GM15510 (cell line): ENCODE results near the gene EPHA1.
A peak's percentile ranks its signal among the peaks of the same experiment; 100 is the strongest.

Experiments
- POLR2A ChIP-seq: IDR thresholded peaks from 3 replicates; pipeline ENCODE4 v1.6.1; 2011; ENCODE audit warnings: borderline replicate concordance; ENCODE audit not compliant: insufficient read length; ENCODE audit errors: extremely low read depth

EPHA1 gene

GRCh38 chr7:143385891-143386781 is 22.5 kb downstream of the EPHA1 start:
- no peak for TF ChIP-seq POLR2A

DNA sequence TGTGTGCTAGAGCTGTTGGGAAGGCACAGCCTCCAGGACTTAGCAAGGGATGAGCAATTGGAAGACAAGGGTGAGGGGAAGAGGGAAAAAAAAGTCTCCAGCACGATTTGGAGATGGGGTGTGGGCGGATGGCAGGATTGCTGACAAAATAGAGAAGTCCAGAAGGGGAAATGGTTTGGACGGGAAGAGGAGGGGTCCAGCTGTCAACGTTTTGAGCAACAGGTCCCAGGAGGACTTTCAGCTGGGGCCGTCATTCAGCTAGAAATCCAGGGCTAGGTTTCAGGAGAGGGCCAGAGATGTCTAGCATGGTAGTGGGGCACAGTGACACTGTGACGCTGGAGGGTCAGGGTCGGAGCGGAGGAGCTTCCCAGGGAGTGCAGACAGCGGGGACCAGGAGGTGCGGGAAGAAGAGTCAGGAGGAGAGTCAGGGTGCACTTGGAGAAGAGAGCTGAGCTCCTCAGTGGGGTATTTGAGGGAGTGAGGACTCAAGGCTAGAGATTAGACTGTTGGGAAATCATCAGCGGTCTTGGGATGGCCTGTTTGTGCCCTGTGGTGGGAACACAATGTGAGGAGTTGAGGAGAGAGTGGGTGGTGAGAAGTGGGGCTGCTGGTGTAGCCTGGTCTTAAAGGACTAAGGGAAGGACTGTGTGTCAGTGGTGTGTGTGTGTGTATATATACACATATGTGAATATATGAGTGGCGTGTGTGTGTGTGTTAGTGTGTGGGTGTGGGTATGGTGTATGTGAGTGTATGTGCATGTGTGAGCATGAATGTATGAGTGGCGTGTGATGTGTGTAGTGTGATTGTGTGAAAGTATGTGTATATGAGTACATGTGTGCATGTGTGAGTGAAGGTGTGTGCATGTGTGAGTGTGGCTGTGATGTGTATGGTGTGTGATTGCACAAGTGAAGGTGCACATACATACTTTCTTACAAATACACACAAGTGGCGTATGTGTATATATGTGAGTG is 23.7 kb downstream of the EPHA1 start:
- TF ChIP-seq POLR2A: no peak

DNA sequence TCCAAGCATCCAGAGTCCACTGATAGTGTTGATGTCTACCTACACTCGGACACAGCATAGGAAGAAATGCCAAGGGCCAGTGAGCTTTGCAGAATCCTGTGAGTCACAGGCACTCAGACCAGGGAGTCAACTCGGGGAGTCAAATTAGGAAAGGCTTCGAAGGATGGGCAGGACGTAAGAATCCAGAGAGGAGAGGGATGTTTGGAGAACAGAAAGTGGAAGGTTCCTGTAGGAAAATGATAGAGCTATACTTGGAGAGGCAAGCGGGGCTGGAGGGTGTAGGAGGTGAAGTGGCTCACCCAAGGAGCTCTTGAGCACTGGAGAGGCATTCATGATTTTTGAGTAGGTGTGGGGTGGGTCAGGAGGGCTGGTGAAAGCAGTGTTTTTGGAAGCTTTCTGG is 24.5 kb downstream of the EPHA1 start:
- no peak for TF ChIP-seq POLR2A

DNA sequence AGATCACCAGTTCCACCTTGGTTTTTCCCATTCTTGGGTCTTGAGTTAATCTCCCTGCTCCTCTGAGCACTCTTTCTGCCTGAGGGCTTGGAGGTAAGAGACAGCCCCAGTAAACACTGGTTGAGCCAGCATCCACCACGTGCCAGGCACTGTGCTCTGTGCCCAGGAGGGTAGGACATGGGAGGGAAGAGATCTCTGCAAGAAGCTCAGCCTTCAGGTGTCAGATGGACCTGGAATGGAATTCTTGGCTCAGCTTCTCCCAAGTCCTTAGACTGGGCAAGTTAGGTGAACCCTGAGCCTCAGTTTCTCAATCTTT is 25.1 kb downstream of the EPHA1 start:
- TF ChIP-seq POLR2A: no peak

GRCh38 chr7:143382791-143383641 is 25.6 kb downstream of the EPHA1 start:
- no peak for TF ChIP-seq POLR2A

DNA sequence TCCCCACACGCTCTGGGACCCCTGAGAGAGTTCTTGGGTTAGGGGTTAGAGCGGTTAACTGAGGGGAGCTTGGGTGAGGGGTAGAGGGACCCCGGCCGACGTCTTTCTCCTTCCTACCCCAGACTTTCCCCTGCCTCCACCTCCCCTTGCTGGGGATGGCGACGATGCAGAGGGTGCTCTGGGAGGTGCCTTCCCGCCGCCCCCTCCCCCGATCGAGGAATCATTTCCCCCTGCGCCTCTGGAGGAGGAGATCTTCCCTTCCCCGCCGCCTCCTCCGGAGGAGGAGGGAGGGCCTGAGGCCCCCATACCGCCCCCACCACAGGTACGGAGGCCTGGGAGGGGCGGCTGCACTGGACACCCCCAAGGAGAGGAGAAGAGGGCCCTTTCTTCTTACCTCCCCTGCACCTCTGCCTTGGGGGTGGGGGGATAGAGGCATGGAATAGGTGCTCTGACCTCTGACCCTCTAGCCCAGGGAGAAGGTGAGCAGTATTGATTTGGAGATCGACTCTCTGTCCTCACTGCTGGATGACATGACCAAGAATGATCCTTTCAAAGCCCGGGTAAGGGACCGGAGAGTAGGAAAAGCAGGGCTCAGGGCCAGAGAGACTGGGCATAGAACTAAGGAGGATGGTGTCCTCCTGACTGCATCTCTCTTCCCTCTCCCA is 26.4 kb downstream of the EPHA1 start:
- TF ChIP-seq POLR2A: no peak

DNA sequence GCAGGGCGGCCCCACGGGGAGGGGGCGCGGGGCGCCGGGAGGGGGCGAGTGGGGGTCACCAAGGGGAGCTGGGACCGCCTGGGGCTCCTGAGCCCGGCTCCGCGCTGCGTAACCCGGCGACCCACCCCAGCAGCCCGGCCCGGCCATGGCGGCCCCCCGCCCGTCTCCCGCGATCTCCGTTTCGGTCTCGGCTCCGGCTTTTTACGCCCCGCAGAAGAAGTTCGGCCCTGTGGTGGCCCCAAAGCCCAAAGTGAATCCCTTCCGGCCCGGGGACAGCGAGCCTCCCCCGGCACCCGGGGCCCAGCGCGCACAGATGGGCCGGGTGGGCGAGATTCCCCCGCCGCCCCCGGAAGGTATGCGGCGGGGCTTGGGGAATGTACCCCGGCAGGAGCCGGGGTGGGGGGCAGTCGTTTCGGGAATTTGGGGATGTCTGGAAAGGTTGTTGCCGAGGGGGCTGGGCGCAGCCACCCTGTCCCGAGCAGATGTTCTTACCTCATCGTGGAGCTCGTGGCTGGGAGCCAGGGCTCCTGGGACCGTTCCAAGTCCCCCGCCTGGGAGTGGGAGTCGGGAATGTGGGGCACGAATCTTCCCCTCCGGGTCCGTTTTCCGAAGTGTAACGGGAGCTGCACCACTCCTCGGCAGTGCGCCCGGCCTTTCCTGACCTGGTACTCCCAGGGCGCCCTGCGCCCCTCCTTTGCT is 27.1 kb downstream of the EPHA1 start:
- no peak for TF ChIP-seq POLR2A

DNA sequence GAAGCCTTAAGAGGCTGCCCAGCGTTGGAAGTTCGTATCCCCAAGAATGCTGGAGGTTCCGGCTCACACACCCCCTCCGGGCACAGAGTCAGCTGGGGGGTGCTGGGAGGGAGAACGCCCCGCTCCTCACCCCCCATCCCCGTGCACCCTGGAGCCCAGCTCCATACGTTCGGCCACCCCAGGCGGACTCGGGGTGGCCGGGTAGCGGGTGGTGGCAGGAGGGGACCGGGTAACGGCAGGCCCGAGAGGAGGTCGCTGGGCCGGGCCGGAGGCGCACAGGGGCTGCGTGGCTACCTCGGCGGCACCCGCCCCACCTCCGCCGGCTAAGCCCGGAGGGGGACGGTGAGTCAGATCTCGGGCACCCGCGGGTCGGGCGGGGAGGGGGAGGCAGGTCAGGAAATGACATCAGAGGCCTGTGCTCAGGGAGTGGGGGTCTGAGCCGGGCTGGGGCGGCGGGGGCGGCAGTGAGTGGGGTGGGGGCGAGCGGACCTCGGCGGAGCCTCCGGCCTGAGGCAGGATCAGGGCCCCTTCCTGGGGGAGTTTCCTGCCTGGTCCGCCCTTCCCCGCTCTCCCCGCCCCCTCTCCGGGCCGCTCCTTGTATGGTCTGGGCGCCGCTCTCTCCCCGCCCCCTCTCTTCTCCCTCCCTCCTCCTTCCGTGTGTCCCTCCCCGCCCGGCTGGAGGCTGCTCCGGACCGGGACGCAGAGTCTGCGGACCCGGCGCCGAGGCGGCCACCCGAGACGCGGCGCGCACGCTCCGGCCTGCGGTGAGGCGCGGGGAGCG is 27.8 kb downstream of the EPHA1 start, which contains the start of gene ZYX:
ZYX (plus strand) TSS at position 700 of the 781 bp plus-strand sequence. CDS start 227 bp downstream, outside the sequence.
- TF ChIP-seq POLR2A: peak; percentile 72

DNA sequence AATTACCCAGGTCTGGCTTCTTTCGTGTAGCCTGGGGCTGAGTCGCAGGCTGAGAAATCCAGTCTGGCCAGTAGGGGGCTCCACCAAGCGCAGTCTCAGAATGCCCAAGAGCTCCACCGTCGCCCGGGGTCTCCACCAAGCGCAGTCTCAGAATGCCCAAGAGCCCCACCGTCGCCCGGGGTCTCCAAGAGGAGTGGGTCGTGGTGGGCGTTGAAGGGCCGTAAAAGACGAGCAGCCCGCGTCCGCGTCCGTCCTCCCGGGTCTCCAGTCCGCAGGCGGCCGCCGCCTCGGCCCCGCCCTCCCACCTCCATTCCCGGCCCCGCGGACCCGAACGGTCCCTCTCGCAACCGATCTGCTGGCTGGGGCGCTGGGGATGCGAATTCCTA is 28.4 kb downstream of the EPHA1 start:
- no peak for TF ChIP-seq POLR2A

DNA sequence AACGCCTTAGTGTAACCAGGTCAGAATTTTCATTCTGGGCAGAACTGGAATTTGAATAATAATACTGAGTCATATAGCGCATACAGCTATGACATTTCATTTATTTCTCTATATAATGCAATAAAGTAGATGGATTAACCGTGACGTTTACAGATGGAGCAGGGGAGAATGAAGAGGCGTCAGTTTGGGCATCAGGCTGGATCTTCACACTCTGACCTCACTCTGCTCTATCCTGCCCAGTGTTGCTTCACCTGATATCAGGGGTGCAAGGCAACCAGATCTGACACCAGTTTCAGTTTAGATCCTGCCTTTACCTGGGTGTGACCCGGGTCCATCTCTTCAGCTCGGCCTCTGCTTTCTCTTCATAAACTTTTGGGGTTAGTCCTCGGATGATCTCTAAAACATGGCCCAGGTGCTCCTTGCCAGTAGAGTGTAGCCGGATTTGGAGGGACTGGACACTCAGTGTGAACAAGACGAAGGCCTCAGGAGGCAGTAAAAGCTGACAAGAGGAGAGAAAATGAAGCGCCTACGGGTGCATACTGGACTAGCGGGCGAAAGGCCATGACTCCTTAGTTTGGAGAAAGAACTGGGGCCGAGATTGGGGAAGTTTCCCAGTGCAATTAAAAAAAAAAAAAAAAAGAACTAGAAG is 28.9 kb downstream of the EPHA1 start:
- no peak for TF ChIP-seq POLR2A

GRCh38 chr7:143376396-143376795 is 32.3 kb downstream of the EPHA1 start:
- TF ChIP-seq POLR2A: no peak
